OCI-LY3 (cell line): Measurements from ENCODE around the gene COL8A2.

Source experiments
- CTCF ChIP-seq: fragments of 200-600, 300-600 bp; sonication (generic); IDR thresholded peaks from 2 replicates; pipeline ENCODE4 v1.5.1; 2014; ENCODE audit warnings: antibody characterized with exemption, low read length, low read depth
- EZH2phosphoT487 ChIP-seq: fragments of 200-600 bp; shearing (Covaris generic); IDR thresholded peaks from 2 replicates; pipeline ENCODE4 v1.6.1; 2018; ENCODE audit warnings: antibody characterized with exemption, mixed run types, low read depth

DNA sequence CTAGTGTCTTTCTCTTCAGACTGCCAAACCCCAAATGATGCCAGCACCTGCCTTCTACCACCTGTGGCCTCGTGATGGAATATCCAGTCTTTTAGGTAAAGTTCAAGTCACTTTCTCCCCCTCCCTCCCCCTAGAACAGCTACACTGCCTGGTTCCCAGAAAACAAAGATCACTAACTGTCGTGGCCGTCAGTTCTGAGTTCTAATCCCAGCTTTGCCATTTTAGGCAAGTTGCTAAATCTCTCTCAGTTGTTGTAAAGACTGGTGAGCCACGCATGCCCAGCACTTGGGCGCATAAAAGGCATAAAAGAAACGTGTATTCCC, 24.9 kb upstream of the COL8A2 start:
- TF ChIP-seq CTCF, result no peak
- TF ChIP-seq EZH2phosphoT487, result no peak
